Activated T-cell treated with anti-CD3 and anti-CD28 coated beads, Interleukin-2, amount 50 U/mL, for 48 hours (primary cell): ENCODE data around the gene DLG2.

Experiments used
- DNase-seq, 2 experiments: peaks; one replicate each; pipeline ENCODE4 v3.0.0-alpha.2; 2020

The DLG2 gene

DNA sequence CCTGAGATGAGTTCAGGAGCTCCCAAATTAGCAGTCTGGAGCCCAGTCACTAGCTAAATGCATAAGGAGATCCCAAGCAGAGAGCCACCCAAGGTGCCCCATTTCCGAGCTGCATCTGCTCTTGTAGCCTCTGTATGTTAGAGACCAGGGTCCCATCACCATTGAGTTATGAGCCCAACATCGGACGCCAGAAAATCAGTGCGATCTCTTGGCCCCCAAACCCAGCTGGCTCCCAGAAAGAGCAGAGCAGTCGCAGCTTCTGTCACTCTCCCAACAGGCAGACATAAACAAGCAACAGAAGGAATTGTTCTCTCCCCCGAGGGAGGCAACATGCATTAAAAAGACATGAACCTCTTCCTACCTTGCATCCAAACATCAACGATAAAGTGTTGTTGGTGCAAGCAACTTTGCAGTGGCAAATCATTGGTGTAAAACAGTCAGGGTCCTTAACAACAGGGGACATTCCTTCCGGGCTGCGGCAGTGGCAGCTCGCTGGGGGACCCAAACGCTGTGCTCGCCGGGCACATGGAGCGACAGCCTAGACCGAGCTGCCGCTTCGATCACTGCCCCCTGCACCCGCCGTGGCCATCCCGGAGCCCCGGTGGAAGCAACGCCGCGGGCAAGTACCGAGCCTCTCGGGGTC is 907.1 kb downstream of the DLG2 start:
- no peak for DNase-seq

DNA sequence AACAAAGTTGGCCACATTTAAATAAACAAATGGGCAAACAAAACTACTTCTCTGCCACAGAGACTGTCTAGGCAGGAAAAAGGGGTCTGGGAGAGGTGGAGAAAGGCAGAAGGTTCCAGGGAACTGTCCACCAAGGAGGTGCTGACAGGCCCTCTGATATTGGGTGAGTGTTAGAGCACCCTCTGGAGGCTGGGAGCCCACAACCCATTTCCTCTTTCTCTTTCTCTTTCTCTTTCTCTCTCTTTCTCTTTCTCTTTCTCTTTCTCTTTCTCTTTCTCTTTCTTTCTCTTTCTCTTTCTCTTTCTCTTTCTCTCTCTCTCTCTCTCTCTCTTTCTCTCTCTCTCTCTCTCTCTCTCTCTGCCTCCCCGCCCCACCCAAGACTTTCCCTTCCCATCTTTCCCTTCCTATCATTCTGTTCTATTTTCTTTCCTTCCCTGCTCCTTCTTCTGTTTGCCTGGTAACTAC is 912.8 kb downstream of the DLG2 start:
- DNase-seq: peak; percentile 17 to 27

DNA sequence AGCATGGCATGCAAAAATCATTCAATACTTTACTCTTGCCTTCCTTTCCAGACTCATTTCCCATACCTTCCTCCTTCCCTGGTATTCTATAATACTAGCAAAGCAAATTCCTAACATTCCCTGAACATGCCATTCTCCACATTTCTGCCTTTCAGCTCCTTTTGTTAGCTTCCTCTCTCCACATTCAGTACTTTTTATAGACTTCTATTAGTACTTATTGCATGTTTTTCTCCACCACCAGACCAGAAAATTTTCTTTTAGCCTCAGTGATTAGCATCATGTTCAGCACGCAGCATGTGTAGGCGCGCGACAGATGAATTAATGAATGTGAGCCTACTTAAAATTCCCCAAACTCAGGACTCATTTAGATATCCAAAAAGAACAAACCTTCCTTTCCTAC is 935.3 kb downstream of the DLG2 start:
- DNase-seq: no peak

DNA sequence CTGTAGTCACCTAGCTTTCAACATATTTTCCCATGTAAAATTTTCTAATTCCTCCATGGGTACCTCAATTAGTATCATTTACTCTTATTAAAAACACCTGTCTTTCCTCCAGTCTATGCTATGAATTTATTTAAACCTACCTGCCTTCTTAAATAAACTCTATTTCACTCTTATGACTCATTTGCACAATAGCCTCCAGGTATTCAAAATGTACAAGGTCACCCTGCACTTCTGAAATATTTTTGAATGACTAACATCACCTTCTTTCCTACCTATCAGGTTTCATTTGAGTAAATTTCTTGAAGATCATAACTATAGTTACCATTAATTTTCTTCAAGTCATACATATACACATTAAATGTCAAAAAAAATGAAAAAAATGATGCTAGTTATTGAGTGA is 939.7 kb downstream of the DLG2 start:
- DNase-seq: no peak

DNA sequence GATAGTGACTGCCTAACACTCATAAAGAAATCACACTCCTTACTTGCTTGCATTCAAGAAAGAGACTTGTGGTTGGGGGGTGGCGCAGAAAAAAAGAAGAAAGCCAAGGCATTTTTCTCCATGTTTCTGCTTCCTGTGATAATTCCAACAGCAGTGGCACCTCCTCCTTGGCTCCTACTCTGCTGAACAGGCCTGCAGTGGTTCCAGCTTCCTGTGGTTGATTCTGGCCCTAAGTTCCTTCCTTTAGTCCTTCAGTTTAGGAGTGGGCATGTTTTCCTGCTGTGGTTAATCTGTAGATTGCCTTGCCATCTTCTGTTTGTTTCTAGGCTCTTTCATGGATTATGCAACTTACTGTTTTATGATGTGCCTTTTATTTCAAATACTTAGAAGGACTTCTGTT is 940.4 kb downstream of the DLG2 start:
- DNase-seq: no peak

DNA sequence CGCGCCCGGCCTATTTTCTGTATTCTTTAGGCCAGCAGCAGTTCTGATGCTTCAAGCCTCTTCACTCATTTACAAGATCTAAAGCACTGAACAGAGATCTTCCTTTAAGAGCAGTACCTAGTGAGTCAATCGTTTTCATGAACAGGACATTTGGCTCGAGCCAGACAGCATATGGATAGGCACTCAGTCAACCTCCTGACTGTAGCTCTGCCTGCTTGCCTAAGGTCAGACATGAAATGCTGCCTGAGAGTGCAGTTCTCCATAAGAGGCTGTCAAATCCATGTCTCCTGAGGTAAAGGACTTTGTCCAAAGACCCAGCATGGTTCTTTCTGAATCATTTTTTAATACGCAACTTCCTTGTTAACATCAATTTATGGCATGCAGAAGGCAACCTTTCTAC is 941.2 kb downstream of the DLG2 start:
- DNase-seq: no peak

DNA sequence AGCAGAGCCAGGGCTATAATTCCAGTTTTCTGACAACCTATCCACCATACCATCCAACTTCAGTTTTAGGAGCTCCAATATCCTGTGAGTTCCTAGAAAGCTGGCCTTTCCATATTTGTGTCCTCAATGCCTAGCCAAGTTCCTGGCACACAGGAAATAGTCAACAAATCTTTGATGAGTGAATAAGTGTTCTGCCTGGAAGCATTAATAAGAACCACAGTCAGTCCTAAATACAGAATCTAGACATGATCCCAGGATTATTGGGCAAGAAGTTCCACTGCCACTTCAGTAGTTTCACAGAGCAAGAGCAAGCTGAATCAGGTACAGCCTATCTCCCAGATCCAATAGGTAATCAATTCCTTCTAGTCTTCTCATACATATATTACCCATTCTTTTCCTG is 942.0 kb downstream of the DLG2 start:
- no peak for DNase-seq

DNA sequence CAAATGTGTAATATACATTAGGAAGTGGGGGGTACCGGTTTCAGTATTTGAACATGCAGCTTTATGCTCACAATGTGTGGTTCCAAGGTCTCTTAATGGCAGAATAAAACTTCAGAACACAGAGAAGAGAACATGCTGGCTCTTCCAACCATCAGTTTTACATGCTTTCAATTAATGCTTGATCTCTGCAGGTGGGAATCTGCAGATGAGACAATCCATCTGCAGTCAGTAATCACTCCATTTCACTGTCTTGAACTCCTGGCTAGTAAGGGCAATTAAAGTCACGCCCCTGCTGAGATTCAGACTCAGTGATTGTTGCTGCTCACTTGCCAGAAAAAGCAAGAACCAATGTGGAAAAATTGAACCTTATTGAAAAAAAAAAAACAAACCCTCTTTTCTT is 945.7 kb downstream of the DLG2 start:
- no peak for DNase-seq

DNA sequence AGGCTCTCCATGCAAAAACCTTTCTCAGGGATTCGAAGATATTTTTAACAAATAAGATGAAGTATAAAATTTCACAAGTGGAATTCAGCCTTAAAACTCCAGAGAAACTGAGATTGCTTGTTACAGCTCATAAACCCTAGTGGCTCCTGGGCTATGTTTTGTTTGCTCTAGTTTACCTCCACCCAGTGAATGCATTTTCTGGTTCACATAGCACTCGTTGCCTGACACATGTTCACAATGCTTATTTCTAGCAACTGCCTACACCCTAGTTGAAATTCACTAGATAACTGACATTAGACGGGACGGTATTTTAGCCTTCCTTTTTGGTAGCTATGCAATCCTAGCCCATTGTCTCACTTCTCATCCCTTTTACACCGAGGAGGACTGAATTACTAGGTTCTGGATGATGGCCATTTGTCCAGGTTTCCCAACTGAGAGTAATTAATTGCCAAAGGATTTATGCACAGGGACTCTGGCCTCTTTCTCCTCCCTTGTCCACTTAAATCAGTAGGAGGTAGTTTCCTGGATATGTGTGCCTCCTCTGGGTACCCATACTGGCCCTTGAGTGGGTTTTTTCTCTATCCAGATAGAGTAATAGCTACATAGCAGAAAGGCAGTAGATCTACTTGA is 951.6 kb downstream of the DLG2 start:
- no peak for DNase-seq

DNA sequence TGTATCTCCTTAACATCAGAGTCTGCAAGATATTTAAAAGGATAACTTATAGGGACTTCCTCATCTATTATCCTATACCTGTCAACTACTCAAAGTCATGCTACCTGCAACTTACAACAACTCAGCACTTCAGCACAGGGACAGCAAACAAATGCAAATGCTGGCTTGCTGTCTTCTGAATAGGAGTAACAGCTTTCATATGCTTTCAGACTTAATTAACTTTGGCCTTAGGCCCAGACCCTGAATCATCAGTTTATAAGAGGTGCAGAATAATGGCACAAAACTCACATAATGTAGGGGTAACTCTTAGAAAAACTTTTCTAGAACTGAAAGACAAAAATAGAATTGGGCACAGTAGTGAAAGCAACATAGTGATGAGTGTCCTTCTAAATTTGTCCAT is 953.4 kb downstream of the DLG2 start:
- no peak for DNase-seq

DNA sequence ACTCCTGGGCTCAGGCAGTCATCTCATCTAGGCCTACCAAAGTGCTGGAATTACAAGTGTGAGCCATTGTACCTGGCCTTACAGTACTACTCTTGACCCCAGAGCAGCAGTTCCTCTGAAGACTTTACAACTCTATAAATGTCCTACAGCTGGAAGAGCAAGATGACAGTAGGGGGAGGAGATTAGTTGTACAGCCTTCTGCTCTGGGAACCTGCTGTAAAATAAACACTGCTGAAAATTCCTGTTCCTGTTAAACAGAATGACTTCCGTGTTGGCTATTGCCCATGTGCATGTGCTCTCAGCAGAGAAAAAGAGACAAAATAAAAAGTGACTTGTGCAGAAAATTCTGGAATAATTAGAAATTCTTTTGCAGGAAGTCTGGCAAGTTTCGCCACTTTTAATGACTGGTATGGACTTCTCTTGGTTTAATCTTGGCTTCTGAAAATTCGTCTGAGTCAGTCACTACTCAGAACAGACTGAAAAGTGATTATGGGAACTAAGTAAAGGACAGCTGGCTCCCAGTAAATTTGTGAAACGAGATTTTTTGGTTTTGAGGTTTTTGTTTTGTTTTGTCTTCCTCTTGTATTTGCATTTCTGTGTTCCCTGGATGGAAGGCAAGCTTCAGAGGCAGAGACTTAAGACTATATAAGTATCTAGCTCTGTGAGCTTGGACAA is 955.7 kb downstream of the DLG2 start:
- DNase-seq: no peak

DNA sequence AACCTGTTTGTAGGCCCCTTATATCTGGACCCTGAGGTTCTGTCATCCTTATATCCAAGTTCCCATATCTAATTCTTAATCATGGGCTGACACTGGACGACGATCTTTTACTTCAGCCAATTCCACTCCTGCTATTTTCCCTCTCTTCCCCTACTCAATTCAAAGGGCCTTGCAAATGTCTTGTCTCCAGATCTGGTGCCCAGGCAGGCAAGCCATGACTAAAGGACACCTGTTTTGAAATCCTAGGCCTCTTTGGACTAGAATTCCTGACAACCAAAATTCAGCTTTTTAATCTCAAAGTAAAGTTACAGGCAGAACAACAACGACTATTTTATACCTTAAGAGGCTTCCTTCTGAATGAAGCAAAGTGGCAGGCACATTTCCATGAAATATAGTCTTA is 963.4 kb downstream of the DLG2 start:
- no peak for DNase-seq

DNA sequence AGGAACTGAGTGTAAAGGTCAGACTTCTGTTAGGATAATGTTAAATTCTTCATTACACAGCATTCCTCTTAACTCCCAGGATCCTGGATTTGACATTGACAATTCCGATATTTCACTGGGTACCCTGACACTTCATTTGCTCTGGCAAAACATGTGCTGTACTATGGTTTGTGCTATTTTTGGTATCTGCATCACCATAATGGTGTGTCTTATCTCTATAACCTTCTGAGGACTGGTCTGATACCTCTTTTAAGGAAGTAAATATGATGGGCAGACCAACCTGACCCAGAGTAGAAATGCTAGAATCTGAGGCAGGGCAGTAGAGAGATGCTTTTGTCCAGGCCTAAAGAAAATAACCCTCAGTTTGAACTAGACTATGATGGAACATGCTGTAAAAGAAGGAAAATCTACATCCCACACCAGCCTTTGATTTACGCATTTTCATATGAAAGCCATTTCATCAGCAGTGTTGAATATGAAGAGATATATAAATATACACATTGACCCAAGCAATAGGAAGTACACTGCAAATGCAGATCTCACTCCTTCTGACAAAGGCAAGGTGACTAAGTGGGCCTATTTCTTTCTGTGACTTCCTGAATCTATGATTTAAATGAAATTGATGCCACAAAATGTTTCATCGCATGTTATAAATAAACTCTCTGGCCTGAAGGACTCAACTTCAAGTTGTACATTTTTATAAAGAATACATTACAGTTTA is 966.7 kb downstream of the DLG2 start:
- no peak for DNase-seq

DNA sequence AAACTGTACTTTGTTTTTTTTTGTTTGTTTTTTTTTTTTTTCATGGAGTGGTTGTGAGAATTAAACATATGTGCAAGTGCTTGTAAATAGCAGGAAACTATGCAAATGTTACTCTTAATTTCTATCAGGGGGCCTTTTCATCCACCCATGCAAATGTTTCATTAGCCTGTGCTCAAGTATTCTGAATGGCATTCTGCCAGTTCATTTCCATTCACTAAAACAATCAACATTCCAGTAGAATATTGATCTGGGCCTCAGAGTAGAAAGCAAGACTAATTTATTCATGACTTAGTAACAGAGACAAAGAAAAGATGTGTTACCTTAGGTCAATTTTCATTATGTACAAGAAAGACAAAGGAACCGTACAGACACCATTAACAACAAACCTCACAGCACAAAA is 971.4 kb downstream of the DLG2 start:
- no peak for DNase-seq

DNA sequence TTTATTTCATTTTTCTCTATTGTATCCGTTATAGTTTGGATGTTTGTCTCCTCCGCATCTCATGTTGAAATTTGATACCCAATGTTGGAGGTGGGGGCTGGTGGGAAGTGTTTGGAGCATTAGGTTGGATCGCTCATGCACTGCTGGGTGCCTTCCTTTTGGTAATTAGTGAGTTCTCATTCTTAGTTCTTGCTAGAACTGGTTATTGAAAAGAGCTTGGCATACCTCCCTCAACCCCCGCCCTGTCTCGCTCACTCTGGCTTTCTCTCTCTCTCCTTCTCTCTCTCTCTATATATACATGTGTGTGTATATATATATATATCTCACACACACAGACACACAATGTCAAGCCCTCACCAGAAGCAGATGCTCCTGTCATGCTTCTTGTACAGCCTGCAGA is 978.7 kb downstream of the DLG2 start:
- DNase-seq: no peak

DNA sequence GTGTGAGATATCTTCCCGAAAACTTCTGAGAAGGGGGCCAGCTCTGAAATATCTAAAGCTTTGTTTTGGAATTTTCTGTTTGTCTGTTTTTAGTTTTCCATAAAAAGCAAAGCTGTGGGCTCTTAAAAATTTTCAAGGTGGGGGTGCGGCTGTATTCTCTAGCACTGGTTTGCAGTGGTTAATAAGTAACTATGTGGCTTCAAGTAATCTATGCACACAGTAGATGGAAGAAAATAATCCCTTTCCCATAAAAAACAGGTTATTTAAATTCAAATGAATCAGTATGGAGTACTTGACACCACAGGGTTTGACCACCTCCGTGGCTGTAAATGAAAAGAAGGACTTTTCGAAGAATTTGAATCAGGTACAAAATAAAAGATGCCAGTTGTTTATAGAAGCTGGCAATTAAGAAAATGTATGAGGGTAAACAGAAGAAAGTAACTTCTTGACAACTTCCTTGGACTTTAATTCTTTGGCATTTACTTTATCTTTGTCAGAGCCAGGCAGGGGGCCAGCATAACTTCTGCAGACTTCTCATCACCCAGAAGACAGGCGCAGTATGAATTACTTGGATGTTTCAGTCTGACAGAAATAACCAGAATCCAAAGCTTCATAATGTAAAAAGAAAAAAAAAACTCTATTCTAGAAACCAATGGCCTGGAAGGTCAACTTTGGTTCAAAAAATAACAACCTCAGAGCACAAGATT is 981.0 kb downstream of the DLG2 start:
- no peak for DNase-seq

DNA sequence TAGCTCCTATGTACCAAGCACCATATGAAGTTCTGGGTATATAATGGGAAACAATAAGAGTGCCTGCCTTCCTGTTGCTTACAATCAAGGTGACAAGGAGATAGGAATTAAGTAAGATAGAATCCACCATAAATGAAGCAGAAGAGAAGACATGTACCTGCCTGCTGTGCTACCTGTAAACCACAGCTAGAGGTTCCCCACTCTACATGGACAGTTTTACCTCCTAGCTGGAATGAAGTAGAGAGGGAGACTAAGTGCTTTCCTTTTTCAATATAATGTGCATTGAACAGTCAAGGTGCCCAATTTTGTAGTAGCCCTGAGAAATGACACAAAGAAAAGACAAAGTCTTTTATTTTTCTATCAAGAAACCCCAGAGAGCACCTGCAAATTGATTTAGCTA is 984.6 kb downstream of the DLG2 start:
- no peak for DNase-seq

DNA sequence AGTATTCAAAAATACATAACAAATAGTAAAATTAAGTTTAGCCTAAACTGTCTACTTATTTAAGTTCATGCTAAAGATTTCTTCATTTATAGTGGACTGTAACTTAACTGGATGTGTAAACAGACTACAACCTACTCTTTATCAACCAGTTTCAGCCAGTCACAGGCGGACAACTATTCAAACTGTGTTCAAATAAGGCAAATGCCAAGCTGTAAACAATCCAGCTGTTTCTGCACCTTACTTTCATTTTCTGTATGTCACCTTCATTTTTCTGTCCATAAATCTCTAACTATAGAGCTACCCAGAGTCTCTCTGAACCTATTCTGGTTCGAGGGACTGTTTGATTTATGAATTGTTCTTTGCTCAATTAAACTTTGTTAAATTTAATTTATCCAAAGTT is 992.8 kb downstream of the DLG2 start:
- DNase-seq: no peak

DNA sequence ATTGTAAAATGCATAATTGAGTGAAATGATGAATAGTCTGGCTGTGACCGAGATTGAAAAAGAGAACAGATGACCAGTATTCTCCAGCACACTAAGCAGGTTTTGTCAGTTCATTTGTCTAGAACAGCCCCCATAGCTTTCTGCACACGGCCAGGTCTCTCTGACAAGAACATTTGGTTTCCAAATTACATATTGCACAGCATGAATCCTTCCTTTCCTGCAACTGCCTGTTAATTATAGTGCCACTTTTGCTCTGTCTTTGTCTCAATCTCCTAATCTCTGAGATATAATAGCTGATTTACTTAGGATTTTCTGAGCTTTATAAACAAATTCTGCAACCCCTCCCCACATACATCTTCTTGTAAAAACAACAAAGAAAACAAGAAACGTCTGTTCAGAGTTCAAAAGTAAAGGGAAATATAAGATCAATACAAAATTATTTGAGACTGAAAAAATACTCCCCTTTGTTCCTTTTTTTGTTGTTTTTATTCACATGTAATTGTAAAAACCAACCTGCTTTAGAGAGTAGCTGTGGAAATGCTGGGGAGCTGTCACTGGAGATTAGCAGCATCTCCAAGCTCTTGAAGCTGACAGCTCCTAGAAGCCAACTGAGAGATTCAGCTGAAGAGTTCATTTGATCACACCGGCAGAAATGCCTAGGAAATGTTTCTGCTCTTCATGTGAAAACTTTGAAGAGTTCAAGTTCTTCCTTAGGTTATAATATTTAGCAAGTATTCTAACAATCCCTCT is 998.1 kb downstream of the DLG2 start:
- no peak for DNase-seq

DNA sequence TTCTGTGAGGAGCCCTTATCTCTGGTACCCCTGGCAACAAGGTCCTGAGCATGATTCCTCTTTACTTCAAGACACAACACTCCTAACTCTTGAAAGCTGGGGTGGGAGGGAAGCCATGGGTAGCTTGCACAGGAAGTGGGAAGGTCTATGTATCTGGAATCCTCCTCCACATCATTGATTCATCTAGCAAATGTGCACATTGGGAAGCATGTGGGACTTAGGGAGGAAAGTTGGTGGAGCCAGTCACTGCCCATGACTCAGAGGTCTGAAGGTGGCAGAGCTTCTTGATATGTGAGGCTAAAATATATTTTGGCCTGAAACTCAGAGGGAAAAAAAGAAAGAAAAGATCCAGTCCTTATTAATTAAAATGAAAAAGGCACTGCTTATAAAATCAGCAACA is 1000.9 kb downstream of the DLG2 start:
- no peak for DNase-seq

DNA sequence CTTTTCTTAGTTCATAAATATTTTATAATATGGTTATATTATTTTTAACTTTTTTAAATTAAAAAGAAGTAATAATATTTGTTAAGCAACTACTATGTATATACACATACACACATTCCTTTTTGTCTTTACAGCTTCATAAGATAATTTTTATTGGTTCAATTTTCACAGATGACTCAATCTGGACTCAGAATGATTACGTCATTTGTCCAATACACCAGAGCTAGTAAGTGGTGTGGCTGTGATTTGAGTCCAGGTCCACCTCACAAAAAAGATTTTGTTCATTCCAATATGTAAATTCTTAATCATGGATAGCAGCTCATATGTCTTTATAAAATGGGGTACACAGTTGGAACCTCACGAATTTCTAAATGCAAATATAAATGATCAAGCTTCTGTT is 1014.5 kb downstream of the DLG2 start:
- no peak for DNase-seq

DNA sequence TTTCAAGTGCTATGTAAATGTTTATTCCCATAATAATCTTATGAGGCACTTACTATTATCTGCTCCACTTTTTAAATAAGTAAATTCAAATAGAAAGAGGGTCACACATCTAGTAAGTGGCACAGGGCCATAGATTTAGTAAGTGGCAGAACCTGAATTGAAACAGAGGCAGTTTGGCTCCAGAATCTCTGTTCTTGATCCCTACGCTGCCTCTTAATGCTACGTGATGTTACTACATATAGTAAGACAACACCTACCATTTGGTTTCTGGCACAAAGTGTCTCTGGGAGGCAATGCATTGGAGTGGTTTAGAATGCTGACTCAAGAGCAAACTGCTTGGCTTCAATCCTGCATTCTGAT is 1018.3 kb downstream of the DLG2 start:
- DNase-seq: no peak
